IMR-90 (cell line): ENCODE results near the gene ATP2C2. TPM values are rescaled to one million over a fixed set of nuclear protein-coding genes. Genes with fewer than 3 reads are reported as not detected.

Experiments
- ATAC-seq: fragments of 200-7000 bp; cut with Tn5 transposase; 2 replicates; pipeline ENCODE4 v1.9.1; 2020; ENCODE audit warnings: low read depth, mild to moderate bottlenecking, moderate library complexity
- BruUV-seq: library from RNA; stranded (reverse); fragments of 400-500 nt; replicated peaks from 2 replicates; lab custom pipeline; 2021; lab: Mats Ljungman, UMichigan
- CTCF ChIA-PET: fragments of 300-600 bp; formaldehyde crosslinking; extraction: SDS; loops from one replicate; lab custom pipeline; 2021; ENCODE audit warnings: antibody characterized with exemption; lab: Yijun Ruan, JAX
- POLR2A ChIA-PET: fragments of 300-600 bp; sonication (Branson Sonifier 250); formaldehyde crosslinking; loops from one replicate; lab custom pipeline; 2022; ENCODE audit warnings: antibody characterized with exemption; ENCODE audit not compliant: unreplicated experiment; lab: Charles Lee
- DNase-seq: peaks from one replicate; pipeline ENCODE4 v3.0.0; 2013
- H2AFZ ChIP-seq: replicated peaks from 2 replicates; pipeline ENCODE3; 2013; ENCODE audit warnings: low read length, mild to moderate bottlenecking; ENCODE audit not compliant: poor library complexity
- H2AK5ac ChIP-seq: 2 replicates; pipeline ENCODE4 v1.6.1; 2013; ENCODE audit warnings: low read depth, low read length, inconsistent platforms
- H2AK9ac ChIP-seq: replicated peaks from 2 replicates; pipeline ENCODE3; 2013; ENCODE audit warnings: mild to moderate bottlenecking, low read depth, low read length, moderate library complexity; ENCODE audit not compliant: poor library complexity
- H2BK120ac ChIP-seq: 2 replicates; pipeline ENCODE4 v1.6.1; 2013; ENCODE audit warnings: low read depth, low read length, inconsistent platforms
- H2BK15ac ChIP-seq: 3 replicates; pipeline ENCODE4 v1.6.1; 2013; ENCODE audit warnings: low read depth, low read length, inconsistent platforms
- H2BK20ac ChIP-seq: 2 replicates; pipeline ENCODE4 v1.6.1; 2013; ENCODE audit warnings: low read depth, mild to moderate bottlenecking, inconsistent platforms, low read length, moderate library complexity
- H2BK5ac ChIP-seq: 2 replicates; pipeline ENCODE4 v1.6.1; 2013; ENCODE audit warnings: mild to moderate bottlenecking, low read depth, low read length, inconsistent platforms; ENCODE audit not compliant: poor library complexity, severe bottlenecking
- H3K14ac ChIP-seq: replicated peaks from 2 replicates; pipeline ENCODE4 v1.6.1; 2013; ENCODE audit warnings: low read depth, low read length, inconsistent platforms
- H3K18ac ChIP-seq: 2 replicates; pipeline ENCODE4 v1.6.1; 2013; ENCODE audit warnings: low read depth, low read length, control low read depth
- H3K23ac ChIP-seq: 2 replicates; pipeline ENCODE4 v1.6.1; 2013; ENCODE audit warnings: low read depth, low read length, inconsistent platforms
- H3K27ac ChIP-seq: 2 replicates; pipeline ENCODE4 v1.5.1; 2013; ENCODE audit warnings: mild to moderate bottlenecking, control low read depth, low read length; ENCODE audit not compliant: insufficient read depth
- H3K27me3 ChIP-seq: 2 replicates; pipeline ENCODE4 v1.6.1; 2013; ENCODE audit warnings: low read length; ENCODE audit not compliant: control insufficient read depth, insufficient read depth
- H3K36me3 ChIP-seq: 2 replicates; pipeline ENCODE4 v1.6.1; 2013; ENCODE audit warnings: low read length, mixed read lengths; ENCODE audit not compliant: control insufficient read depth, insufficient read depth
- H3K4ac ChIP-seq: 2 replicates; pipeline ENCODE4 v1.6.1; 2013; ENCODE audit warnings: low read depth, low read length, inconsistent platforms
- H3K4me1 ChIP-seq: 2 replicates; pipeline ENCODE4 v1.6.1; 2013; ENCODE audit warnings: low read length, mixed read lengths; ENCODE audit not compliant: control insufficient read depth, insufficient read depth
- H3K4me2 ChIP-seq: 2 replicates; pipeline ENCODE4 v1.6.1; 2013; ENCODE audit warnings: low read depth, mild to moderate bottlenecking, control low read depth, low read length, moderate library complexity
- H3K4me3 ChIP-seq: 2 replicates; pipeline ENCODE4 v1.5.1; 2013; ENCODE audit warnings: low read depth, mild to moderate bottlenecking, control low read depth, low read length, moderate library complexity; ENCODE audit not compliant: insufficient read depth
- H3K56ac ChIP-seq: 2 replicates; pipeline ENCODE4 v1.6.1; 2013; ENCODE audit warnings: low read length, inconsistent platforms; ENCODE audit not compliant: insufficient read depth; ENCODE audit errors: extremely low read depth
- H3K79me1 ChIP-seq, 2 experiments: 2 replicates each; pipeline ENCODE4 v1.6.1; 2013; ENCODE audit warnings: low read length in 2 of 2, inconsistent platforms in 1 of 2, low read depth in 1 of 2
- H3K9ac ChIP-seq: 2 replicates; pipeline ENCODE4 v1.6.1; 2013; ENCODE audit warnings: low read depth, low read length, control low read depth
- H3K9me1 ChIP-seq: 2 replicates; pipeline ENCODE4 v1.6.1; 2013; ENCODE audit warnings: low read length, inconsistent platforms; ENCODE audit not compliant: insufficient read depth
- H3K9me3 ChIP-seq: 2 replicates; pipeline ENCODE4 v1.6.1; 2013; ENCODE audit warnings: low read length; ENCODE audit not compliant: control insufficient read depth, insufficient read depth
- H4K20me1 ChIP-seq: 2 replicates; pipeline ENCODE4 v1.6.1; 2013; ENCODE audit warnings: low read length, inconsistent platforms; ENCODE audit not compliant: insufficient read depth
- H4K5ac ChIP-seq: 2 replicates; pipeline ENCODE4 v1.6.1; 2013; ENCODE audit warnings: mild to moderate bottlenecking, low read depth, low read length, control low read depth
- H4K8ac ChIP-seq, 2 experiments: 2 replicates each; pipeline ENCODE4 v1.6.1; 2013; ENCODE audit warnings: low read depth in 2 of 2, low read length in 2 of 2, control low read depth in 1 of 2, inconsistent platforms in 1 of 2
- H4K91ac ChIP-seq: 2 replicates; pipeline ENCODE4 v1.6.1; 2013; ENCODE audit warnings: low read depth, low read length, inconsistent platforms; ENCODE audit not compliant: insufficient read depth
- CTCF ChIP-seq: conservative IDR thresholded peaks from 2 replicates; pipeline ENCODE4 v1.5.1; 2012; ENCODE audit warnings: mild to moderate bottlenecking, low read depth, low read length, improper control_type of control experiment
- ELK1 ChIP-seq: fragments of 150-350 bp; IDR thresholded peaks from 2 replicates; pipeline ENCODE4 v1.6.1; 2016; ENCODE audit warnings: low read depth, mild to moderate bottlenecking, low read length, moderate library complexity, borderline replicate concordance
- FOS ChIP-seq: fragments of 150-350 bp; IDR thresholded peaks from 2 replicates; pipeline ENCODE4 v1.6.1; 2016; ENCODE audit warnings: low read depth, low read length
- RAD21 ChIP-seq: IDR thresholded peaks from 2 replicates; pipeline ENCODE4 v1.6.1; 2012; ENCODE audit warnings: low read length, improper control_type of control experiment
- SMC3 ChIP-seq: fragments of 150-350 bp; IDR thresholded peaks from 2 replicates; pipeline ENCODE4 v1.6.1; 2016; ENCODE audit warnings: low read depth, mild to moderate bottlenecking, antibody characterized with exemption, low read length, moderate library complexity
- WGBS, 2 experiments: methylation state at CpG; one replicate each; pipeline versions ENCODE4 v1.1.5 to v1.1.7; 2013; ENCODE audit warnings: missing lambda C conversion rate in 2 of 2; ENCODE audit not compliant: insufficient read length in 1 of 2; ENCODE audit errors: extremely low coverage in 2 of 2; 5-methylcytosine and 5-hydroxymethylcytosine counted together
- dilution Hi-C: fragments of 300-500 bp; cut with HindIII; formaldehyde crosslinking; loops from one replicate; pipeline ENCODE4 v1.14.3; 2018; ENCODE audit warnings: low sequenced_read_pairs; ENCODE audit not compliant: unreplicated experiment
- in situ Hi-C: fragments of 300-500 bp; cut with MboI; formaldehyde crosslinking; loops from 3 replicates; pipeline ENCODE4 v1.14.3; 2019; ENCODE audit warnings: low sequenced_read_pairs, inconsistent platforms, mixed read lengths
- intact Hi-C: fragments of 100-400 bp; cut with micrococcal nuclease; formaldehyde crosslinking; loops from 2 replicates; pipeline ENCODE4 v1.10.0; 2022
- polyA plus RNA-seq, 3 experiments: library from polyadenylated mRNA; depleted of rRNA; stranded (reverse); fragments of >200 nt; gene quantifications; 2 replicates each; pipeline ENCODE4 v1.2.3, GENCODE V29; 2012; ENCODE audit warnings: low replicate concordance in 1 of 3
- total RNA-seq: library from RNA; depleted of rRNA; stranded (reverse); fragments of >200 nt; gene quantifications from 2 replicates; pipeline ENCODE4 v1.2.3, GENCODE V29; 2012

The ATP2C2 gene
- total and polyA plus RNA-seq, 2 of the 4 experiments (the other 2 are of a cell fraction): not detected

GRCh38 chr16:84483882-84484565 is 115.7 kb downstream of the ATP2C2 start:
- Histone ChIP-seq H3K18ac (no peak overlapping the region), H3K9ac (no peak overlapping the region), H2BK20ac (no peak overlapping the region), H4K20me1 (peaks cover 11% of the 10 kb centered on the region), H3K9me3 (no peaks in the 10 kb centered on the region), H2BK120ac (no peak overlapping the region), H2BK5ac (no peak overlapping the region), H3K79me1 (peaks cover 1 to 54% of the 10 kb centered on the region in 2 experiments; a peak in 3 of 4 replicates), H2AK9ac (no peak overlapping the region), H2AK5ac (no peak overlapping the region), H3K23ac (no peak overlapping the region), H4K5ac (no peak overlapping the region), H3K9me1 (peaks cover under 1% of the 10 kb centered on the region; the same call in 1 of the 2 replicates), H2BK15ac (no peak overlapping the region), H3K4ac (no peak overlapping the region), H3K36me3 (peaks cover 56% of the 10 kb centered on the region), H2AFZ (no peak overlapping the region), H3K4me1 (no peaks in the 10 kb centered on the region; the same call in 1 of the 2 replicates), H4K91ac (no peak overlapping the region), H3K4me2 (no peak overlapping the region), H3K14ac (no peak overlapping the region), H3K27ac (no peak overlapping the region), H3K56ac (no peak overlapping the region), H3K27me3 (no peaks in the 10 kb centered on the region), H3K4me3 (no peak overlapping the region), H4K8ac (no peak overlapping the region)
- ChIA-PET CTCF (interaction anchor here (0.6 to 0.9 kb wide), 3 partner anchors 10 to 207 kb away, joined by 3 to 5 read pairs (median 4); no protein-coding TSS in a partner anchor), POLR2A (no interaction called here)
- BruUV-seq: no TSS peak
- TF ChIP-seq RAD21 (no peak), SMC3 (no peak), FOS (no peak), CTCF (no peak), ELK1 (no peak)
- in situ Hi-C loops (loop anchor here (10.0 to 25.0 kb wide), 2 partner anchors 399 to 522 kb away; partner anchors contain the start of genes NECAB2 and OSGIN1), intact Hi-C loops (loop anchor here (1.0 to 10.0 kb wide), 3 partner anchors 207 to 369 kb away; partner anchors contain the start of gene MBTPS1), dilution Hi-C loops (no loop called here)
- no peak for ATAC-seq
- WGBS, 2 experiments: 96% methylated on average over 12 of the region's 19 CpGs; no CpG with 5 or more reads in 1 of the 2 experiments
- DNase-seq: no peak
